Upper lobe of left lung (tissue), 6 donors: ENCODE measurements around the gene AGMO. TPM values are rescaled to one million over a fixed set of nuclear protein-coding genes. Genes with fewer than 3 reads are reported as not detected.

ENCODE experiments used
- ATAC-seq, 2 donors: fragments of 200-7000 bp; cut with Tn5 transposase; one replicate each; pipeline ENCODE4 v1.9.1; 2022; ENCODE audit warnings: mild to moderate bottlenecking in 2 of 2, moderate library complexity in 2 of 2; ENCODE audit not compliant: low FRiP score in 2 of 2
- DNase-seq, 2 donors: peaks; one replicate each; pipeline ENCODE4 v3.0.0-alpha.2; 2019 to 2020
- H3K27ac ChIP-seq, 4 donors: fragments of 200-600 bp; sonication (generic); one replicate each; pipeline ENCODE4 v1.5.1; 2016 to 2019
- H3K27me3 ChIP-seq, 4 donors: fragments of 200-600 bp; sonication (generic); one replicate each; pipeline ENCODE4 v1.5.1; 2017 to 2019
- H3K36me3 ChIP-seq, 4 donors: fragments of 200-600 bp; sonication (generic); one replicate each; pipeline ENCODE4 v1.5.1; 2016 to 2019
- H3K4me1 ChIP-seq, 4 donors: fragments of 200-600 bp; sonication (generic); one replicate each; pipeline ENCODE4 v1.5.1; 2018 to 2019
- H3K4me3 ChIP-seq, 4 donors: fragments of 200-600 bp; sonication (generic); one replicate each; pipeline ENCODE4 v1.5.1; 2017 to 2019; ENCODE audit warnings: mild to moderate bottlenecking in 2 of 4, moderate library complexity in 1 of 4
- H3K9me3 ChIP-seq, 4 donors: fragments of 200-600 bp; sonication (generic); one replicate each; pipeline ENCODE4 v1.5.1; 2018 to 2019
- EP300 ChIP-seq, 4 donors: sonication (generic); formaldehyde crosslinking; IDR thresholded peaks; one replicate each; pipeline ENCODE4 v1.5.1; 2017; ENCODE audit warnings: antibody characterized with exemption in 4 of 4, control low read depth in 2 of 4
- POLR2A ChIP-seq, 4 donors: fragments of 450-650 bp; IDR thresholded peaks; one replicate each; pipeline ENCODE4 v1.5.1; 2016 to 2017; ENCODE audit warnings: antibody characterized with exemption in 4 of 4, mild to moderate bottlenecking in 2 of 4
- POLR2AphosphoS5 ChIP-seq, 2 donors: sonication (generic); formaldehyde crosslinking; IDR thresholded peaks; one replicate each; pipeline ENCODE4 v1.5.1; 2017; ENCODE audit warnings: antibody characterized with exemption in 2 of 2
- WGBS, 2 donors: methylation state at CpG; one replicate each; pipeline ENCODE4 v1.1.5; 2017 to 2018; 5-methylcytosine and 5-hydroxymethylcytosine counted together
- total RNA-seq, 6 donors: library from RNA; depleted of rRNA in 4 of 6; stranded (reverse); fragments of >200 nt in 4 of 6; gene quantifications; one replicate each; pipeline versions ENCODE4 v1.1.0 to v1.2.1, GENCODE V29; 2016 to 2021
- TF ChIP-seq, protein P1 (sequence below), 6 experiments: fragments of 450-650 bp in 4 of 6; fragments of 200-600 bp in 2 of 6; sonication (generic) in 2 of 6; IDR thresholded peaks; one replicate each; pipeline ENCODE4 v1.5.1; 2016 to 2019; ENCODE audit warnings: antibody characterized with exemption in 6 of 6
- donor health status: DM: no; HTN: no; CAD: no; lungs with moderate emphysema.
- donor health status: DM: no; HTN: yes; CAD: no; lungs with severe emphysema.

Gene AGMO
- total RNA-seq, 6 donors from 2014 or later, result 0.17 to 3.0 (median 0.20) TPM; not detected in 3

GRCh38 chr7:15279640-15280039 is 282.2 kb downstream of the AGMO start:
- DNase-seq (no peak), ATAC-seq (no peak)
- Histone ChIP-seq H3K9me3 (peaks cover 0 to 6% (median 5%) of the 10 kb centered on the region in 4 donors), H3K4me1 (no peaks in the 10 kb centered on the region), H3K27ac (no peak overlapping the region), H3K27me3 (no peaks in the 10 kb centered on the region), H3K4me3 (no peak overlapping the region), H3K36me3 (no peaks in the 10 kb centered on the region)
- WGBS, 2 donors, result 36 to 100% methylated on average over 1 of the region's 1 CpG
- TF ChIP-seq POLR2AphosphoS5 (IDR thresholded peaks at IDR 0.05) (no peak), POLR2A (IDR thresholded peaks at IDR 0.05) (no peak), EP300 (IDR thresholded peaks at IDR 0.05) (no peak)
- TF ChIP-seq, protein P1, sequence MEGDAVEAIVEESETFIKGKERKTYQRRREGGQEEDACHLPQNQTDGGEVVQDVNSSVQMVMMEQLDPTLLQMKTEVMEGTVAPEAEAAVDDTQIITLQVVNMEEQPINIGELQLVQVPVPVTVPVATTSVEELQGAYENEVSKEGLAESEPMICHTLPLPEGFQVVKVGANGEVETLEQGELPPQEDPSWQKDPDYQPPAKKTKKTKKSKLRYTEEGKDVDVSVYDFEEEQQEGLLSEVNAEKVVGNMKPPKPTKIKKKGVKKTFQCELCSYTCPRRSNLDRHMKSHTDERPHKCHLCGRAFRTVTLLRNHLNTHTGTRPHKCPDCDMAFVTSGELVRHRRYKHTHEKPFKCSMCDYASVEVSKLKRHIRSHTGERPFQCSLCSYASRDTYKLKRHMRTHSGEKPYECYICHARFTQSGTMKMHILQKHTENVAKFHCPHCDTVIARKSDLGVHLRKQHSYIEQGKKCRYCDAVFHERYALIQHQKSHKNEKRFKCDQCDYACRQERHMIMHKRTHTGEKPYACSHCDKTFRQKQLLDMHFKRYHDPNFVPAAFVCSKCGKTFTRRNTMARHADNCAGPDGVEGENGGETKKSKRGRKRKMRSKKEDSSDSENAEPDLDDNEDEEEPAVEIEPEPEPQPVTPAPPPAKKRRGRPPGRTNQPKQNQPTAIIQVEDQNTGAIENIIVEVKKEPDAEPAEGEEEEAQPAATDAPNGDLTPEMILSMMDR (IDR thresholded peaks at IDR 0.05), result no peak

DNA sequence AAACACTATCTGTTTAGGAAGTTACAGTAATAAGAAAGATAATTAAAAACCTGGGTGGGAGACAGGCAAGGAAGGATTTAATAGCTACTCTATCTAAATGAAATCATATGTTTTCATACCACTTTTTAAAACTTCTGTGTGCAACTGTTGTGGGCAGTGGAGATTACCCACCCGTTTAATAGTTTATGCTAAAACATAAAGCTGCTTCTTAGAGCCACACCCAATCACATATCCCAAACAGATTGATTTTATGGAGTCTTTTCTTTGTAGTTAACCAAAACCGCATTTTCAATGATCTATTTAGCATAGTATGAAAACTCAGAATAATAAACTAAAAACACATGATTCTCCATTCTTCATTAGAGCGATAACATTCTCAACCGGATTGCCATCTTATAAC is 304.1 kb downstream of the AGMO start:
- Histone ChIP-seq H3K36me3 (no peaks in the 10 kb centered on the region), H3K4me3 (no peak overlapping the region), H3K9me3 (no peaks in the 10 kb centered on the region), H3K27me3 (no peaks in the 10 kb centered on the region), H3K4me1 (no peaks in the 10 kb centered on the region), H3K27ac (no peak overlapping the region)
- TF ChIP-seq POLR2A (IDR thresholded peaks at IDR 0.05) (no peak), POLR2AphosphoS5 (IDR thresholded peaks at IDR 0.05) (no peak), EP300 (IDR thresholded peaks at IDR 0.05) (no peak)
- TF ChIP-seq, protein P1 (IDR thresholded peaks at IDR 0.05), result no peak
- ATAC-seq, result no peak
- 90% methylated on average over 4 of the region's 4 CpGs for WGBS, 2 donors
- no peak for DNase-seq

DNA sequence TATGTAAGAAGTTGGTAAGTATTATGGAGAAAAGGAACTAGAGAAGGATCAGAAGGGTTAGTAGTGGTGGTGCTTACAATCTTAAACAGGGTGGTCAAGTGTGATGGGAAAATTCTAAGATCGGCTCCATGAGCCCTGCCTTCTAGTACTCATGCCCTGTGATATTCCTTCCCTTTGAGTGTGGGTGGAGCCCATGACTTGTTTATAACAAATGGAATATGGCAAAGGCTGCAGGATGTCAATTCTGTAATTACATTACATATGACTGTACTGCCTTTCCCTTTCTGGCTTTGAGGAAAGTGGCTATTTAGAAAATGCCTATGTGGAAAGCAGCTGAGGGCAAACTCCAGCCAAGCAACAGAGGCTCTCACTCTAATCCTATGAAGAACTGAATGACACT is 309.6 kb downstream of the AGMO start:
- H3K9me3 ChIP-seq, result no peaks in the 10 kb centered on the region
- ATAC-seq (no peak), DNase-seq (no peak)
- H3K27ac ChIP-seq, result no peak overlapping the region
- H3K27me3 ChIP-seq, result no peaks in the 10 kb centered on the region
- no peaks in the 10 kb centered on the region for H3K36me3 ChIP-seq
- H3K4me3 ChIP-seq, result no peak overlapping the region
- WGBS, 2 donors, result 73 to 88% methylated on average over 1 of the region's 1 CpG
- TF ChIP-seq POLR2A (IDR thresholded peaks at IDR 0.05) (no peak), POLR2AphosphoS5 (IDR thresholded peaks at IDR 0.05) (no peak), EP300 (IDR thresholded peaks at IDR 0.05) (no peak)
- TF ChIP-seq, protein P1 (IDR thresholded peaks at IDR 0.05), result no peak
- H3K4me1 ChIP-seq, result no peaks in the 10 kb centered on the region

- DNase-seq, result no peak
- 58 to 61% methylated on average over 2 of the region's 2 CpGs for WGBS, 2 donors
- ATAC-seq, result no peak
- H3K4me1 ChIP-seq, result no peaks in the 10 kb centered on the region
- H3K4me3 ChIP-seq, result no peak overlapping the region
- H3K9me3 ChIP-seq, result no peaks in the 10 kb centered on the region
- TF ChIP-seq POLR2A (IDR thresholded peaks at IDR 0.05), result no peak
- no peaks in the 10 kb centered on the region for H3K36me3 ChIP-seq
- H3K27me3 ChIP-seq, result no peaks in the 10 kb centered on the region
- no peak overlapping the region for H3K27ac ChIP-seq
These were observed 313.3 kb downstream of the AGMO start for GRCh38 chr7:15248514-15248913.

DNA sequence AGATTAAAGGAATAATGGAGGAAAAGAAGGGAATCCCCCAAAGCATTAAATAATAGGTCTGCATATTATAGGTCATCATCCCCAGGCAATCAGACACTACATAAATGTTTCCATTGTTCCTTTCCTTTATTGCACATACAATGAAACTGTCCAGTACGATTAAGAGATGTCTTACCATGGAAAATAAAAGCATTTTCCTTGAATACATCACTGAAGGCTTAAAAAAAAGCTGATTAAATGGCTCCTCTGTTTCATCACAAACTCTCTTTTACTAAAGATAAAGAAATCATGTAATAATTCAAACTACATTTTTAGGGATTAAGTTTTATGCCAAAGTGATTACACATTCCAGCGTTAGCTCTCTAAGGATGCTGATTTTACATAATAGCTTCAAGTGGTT is 316.0 kb downstream of the AGMO start:
- H3K36me3 ChIP-seq, result no peaks in the 10 kb centered on the region
- no peak for DNase-seq

More for the DNA sequence above, 316.0 kb downstream of the AGMO start:
- H3K9me3 ChIP-seq, result no peaks in the 10 kb centered on the region
- ATAC-seq, result no peak
- H3K27ac ChIP-seq, result no peak overlapping the region
- no peak overlapping the region for H3K4me3 ChIP-seq
- no peaks in the 10 kb centered on the region for H3K4me1 ChIP-seq
- TF ChIP-seq POLR2A (IDR thresholded peaks at IDR 0.05) (no peak), POLR2AphosphoS5 (IDR thresholded peaks at IDR 0.05) (no peak), EP300 (IDR thresholded peaks at IDR 0.05) (no peak)
- TF ChIP-seq, protein P1 (IDR thresholded peaks at IDR 0.05), result no peak
- 48 to 60% methylated on average over 2 of the region's 2 CpGs for WGBS, 2 donors
- H3K27me3 ChIP-seq, result no peaks in the 10 kb centered on the region
